ENCODE measurements around the gene TMEM8B.

GRCh38 chr9:35836595-35836994 is 7.6 kb downstream of the TMEM8B start:
- TF ChIP-seq SP1 (IDR thresholded peaks at IDR 0.05) (no peak), HDGF (IDR thresholded peaks at IDR 0.05; ENCODE audit: borderline replicate concordance) (no peak), ZNF384 (IDR thresholded peaks at IDR 0.05) (no peak), FOXM1 (IDR thresholded peaks at IDR 0.05; ENCODE audit: borderline replicate concordance) (no peak), L3MBTL2 (conservative IDR thresholded peaks at IDR 0.05) (no peak), LEF1 (IDR thresholded peaks at IDR 0.05; ENCODE audit: borderline replicate concordance) (no peak), TARDBP (IDR thresholded peaks at IDR 0.05) (no peak)
